H9 (cell line): ENCODE data around the gene WDR4. TPM values are rescaled to one million over a fixed set of nuclear protein-coding genes. Genes with fewer than 3 reads are reported as not detected.
"Not testable (repeated sequence)": the region's sequence is repeated elsewhere in the genome, so short reads cannot be mapped to it uniquely, and the experiment has no call there.

ENCODE experiments used
- DNase-seq: peaks from one replicate; pipeline ENCODE4 v3.0.0-alpha.2; 2017
- H2AFZ ChIP-seq: one replicate; pipeline ENCODE4 v1.6.1; 2013; ENCODE audit warnings: mild to moderate bottlenecking, low read length, control low read depth, moderate library complexity
- H2AK5ac ChIP-seq: 2 replicates; pipeline ENCODE4 v1.6.1; 2013; ENCODE audit warnings: low read length, control low read depth, mixed read lengths; ENCODE audit not compliant: insufficient read length
- H2BK120ac ChIP-seq: one replicate; pipeline ENCODE4 v1.6.1; 2013; ENCODE audit warnings: low read depth, mild to moderate bottlenecking, low read length, control low read depth, inconsistent platforms; ENCODE audit not compliant: poor library complexity, severe bottlenecking
- H2BK12ac ChIP-seq: 2 replicates; pipeline ENCODE4 v1.6.1; 2013; ENCODE audit warnings: low read length, control low read depth, mixed read lengths, low read depth; ENCODE audit not compliant: insufficient read length
- H2BK15ac ChIP-seq: 2 replicates; pipeline ENCODE4 v1.6.1; 2013; ENCODE audit warnings: low read depth, low read length, control low read depth
- H2BK20ac ChIP-seq: one replicate; pipeline ENCODE4 v1.6.1; 2013; ENCODE audit warnings: low read depth, mild to moderate bottlenecking, low read length, control low read depth, inconsistent platforms; ENCODE audit not compliant: poor library complexity, severe bottlenecking
- H2BK5ac ChIP-seq: 2 replicates; pipeline ENCODE4 v1.6.1; 2013; ENCODE audit warnings: low read length, control low read depth, mixed read lengths; ENCODE audit not compliant: insufficient read length
- H3K14ac ChIP-seq: 2 replicates; pipeline ENCODE4 v1.6.1; 2013; ENCODE audit warnings: low read length, control low read depth; ENCODE audit not compliant: insufficient read depth
- H3K18ac ChIP-seq: 2 replicates; pipeline ENCODE4 v1.6.1; 2013; ENCODE audit warnings: low read depth, mild to moderate bottlenecking, mixed read lengths, low read length, control low read depth; ENCODE audit not compliant: insufficient read length
- H3K23ac ChIP-seq: 2 replicates; pipeline ENCODE4 v1.6.1; 2013; ENCODE audit warnings: low read length, control low read depth, mixed read lengths, low read depth; ENCODE audit not compliant: insufficient read length
- H3K23me2 ChIP-seq: 2 replicates; pipeline ENCODE4 v1.6.1; 2013; ENCODE audit warnings: low read depth, mild to moderate bottlenecking, mixed read lengths, low read length, control low read depth; ENCODE audit not compliant: insufficient read length, poor library complexity, severe bottlenecking
- H3K27ac ChIP-seq: 2 replicates; pipeline ENCODE4 v1.5.1; 2013; ENCODE audit warnings: low read length, control low read depth, mixed read lengths, low read depth; ENCODE audit not compliant: insufficient read length
- H3K27me3 ChIP-seq: 2 replicates; pipeline ENCODE4 v1.6.1; 2013; ENCODE audit warnings: low read length, control low read depth, inconsistent platforms; ENCODE audit not compliant: insufficient read depth
- H3K4ac ChIP-seq: 2 replicates; pipeline ENCODE4 v1.6.1; 2013; ENCODE audit warnings: low read depth, mild to moderate bottlenecking, control low read depth, inconsistent platforms, low read length, moderate library complexity
- H3K4me1 ChIP-seq: 2 replicates; pipeline ENCODE4 v1.6.1; 2013; ENCODE audit warnings: low read length, control low read depth, inconsistent platforms; ENCODE audit not compliant: insufficient read depth
- H3K4me2 ChIP-seq: 2 replicates; pipeline ENCODE4 v1.6.1; 2013; ENCODE audit warnings: low read length, control low read depth, mixed read lengths; ENCODE audit not compliant: insufficient read length, insufficient read depth
- H3K56ac ChIP-seq: 2 replicates; pipeline ENCODE4 v1.6.1; 2013; ENCODE audit warnings: low read depth, mild to moderate bottlenecking, mixed read lengths, low read length, control low read depth; ENCODE audit not compliant: insufficient read length
- H3K79me1 ChIP-seq: 2 replicates; pipeline ENCODE4 v1.6.1; 2013; ENCODE audit warnings: low read depth, mild to moderate bottlenecking, moderate library complexity, low read length, control low read depth, inconsistent platforms; ENCODE audit not compliant: insufficient read depth, poor library complexity, severe bottlenecking
- H3K79me2 ChIP-seq: 2 replicates; pipeline ENCODE4 v1.6.1; 2013; ENCODE audit warnings: low read length, control low read depth, inconsistent platforms; ENCODE audit not compliant: insufficient read depth
- H3K9ac ChIP-seq: 2 replicates; pipeline ENCODE4 v1.6.1; 2013; ENCODE audit warnings: low read length, control low read depth, mixed read lengths; ENCODE audit not compliant: insufficient read length; ENCODE audit errors: extremely low read depth
- H3K9me3 ChIP-seq: one replicate; pipeline ENCODE4 v1.6.1; 2013; ENCODE audit warnings: low read depth, low read length, inconsistent platforms; ENCODE audit not compliant: control insufficient read depth
- H3T11ph ChIP-seq: one replicate; pipeline ENCODE4 v1.6.1; 2013; ENCODE audit warnings: mild to moderate bottlenecking, low read length, control low read depth, inconsistent platforms
- H4K20me1 ChIP-seq: one replicate; pipeline ENCODE4 v1.6.1; 2013; ENCODE audit not compliant: control insufficient read depth, insufficient read length, insufficient read depth
- H4K5ac ChIP-seq: 2 replicates; pipeline ENCODE4 v1.6.1; 2013; ENCODE audit warnings: low read depth, mild to moderate bottlenecking, mixed read lengths, low read length, control low read depth; ENCODE audit not compliant: insufficient read length
- H4K8ac ChIP-seq: replicated peaks from 2 replicates; pipeline ENCODE4 v1.6.1; 2013; ENCODE audit warnings: low read length, control low read depth, mixed read lengths, low read depth; ENCODE audit not compliant: insufficient read length
- H4K91ac ChIP-seq: 2 replicates; pipeline ENCODE4 v1.6.1; 2013; ENCODE audit warnings: low read depth, mild to moderate bottlenecking, moderate library complexity, mixed read lengths, low read length, control low read depth; ENCODE audit not compliant: insufficient read length
- H3K27ac Mint-ChIP-seq, 3 experiments: 2 replicates in 2 of 3; 3 replicates in 1 of 3; pipeline ENCODE4 v1.8.0; 2020 to 2021; ENCODE audit warnings: mixed read lengths in 3 of 3, mild to moderate bottlenecking in 1 of 3, moderate library complexity in 1 of 3
- H3K27me3 Mint-ChIP-seq: 2 replicates; pipeline ENCODE4 v1.8.0; 2021; ENCODE audit warnings: low read depth, mild to moderate bottlenecking, moderate library complexity, mixed read lengths
- H3K36me3 Mint-ChIP-seq, 3 experiments: 2 replicates in 2 of 3; 3 replicates in 1 of 3; pipeline ENCODE4 v1.8.0; 2020 to 2021; ENCODE audit warnings: low read depth in 3 of 3, mixed read lengths in 3 of 3; ENCODE audit not compliant: insufficient read depth in 1 of 3
- H3K4me1 Mint-ChIP-seq, 2 experiments: 2 replicates each; pipeline ENCODE4 v1.8.0; 2020; ENCODE audit warnings: mixed read lengths in 2 of 2
- H3K4me3 Mint-ChIP-seq, 2 experiments: 2 replicates in 1 of 2; 3 replicates in 1 of 2; pipeline ENCODE4 v1.8.0; 2020 to 2021; ENCODE audit warnings: mild to moderate bottlenecking in 2 of 2, mixed read lengths in 2 of 2, moderate library complexity in 1 of 2
- H3K9me3 Mint-ChIP-seq, 2 experiments: 2 replicates in 1 of 2; 3 replicates in 1 of 2; pipeline ENCODE4 v1.8.0; 2020; ENCODE audit warnings: mild to moderate bottlenecking in 2 of 2, mixed read lengths in 2 of 2, moderate library complexity in 1 of 2
- WGBS: extraction: QIAGEN DNeasy Blood & Tissue Kit; methylation state at CpG from one replicate; pipeline ENCODE4 v1.1.7; 2013; ENCODE audit warnings: missing lambda C conversion rate, low lambda C conversion rate, mixed read lengths; ENCODE audit not compliant: insufficient read length; ENCODE audit errors: extremely low coverage; 5-methylcytosine and 5-hydroxymethylcytosine counted together
- total RNA-seq: library from RNA; stranded (reverse); gene quantifications from 2 replicates; pipeline ENCODE4 v1.2.1, GENCODE V29; 2021
- TF ChIP-seq, protein P1 (sequence below): fragments of 200-600 bp; sonication (generic); conservative IDR thresholded peaks from 3 replicates; pipeline ENCODE4 v1.8.0; 2021; ENCODE audit warnings: antibody characterized with exemption, mild to moderate bottlenecking

WDR4 gene
- total RNA-seq, 1 experiment from 2014 or later, result 54.4 TPM

DNA sequence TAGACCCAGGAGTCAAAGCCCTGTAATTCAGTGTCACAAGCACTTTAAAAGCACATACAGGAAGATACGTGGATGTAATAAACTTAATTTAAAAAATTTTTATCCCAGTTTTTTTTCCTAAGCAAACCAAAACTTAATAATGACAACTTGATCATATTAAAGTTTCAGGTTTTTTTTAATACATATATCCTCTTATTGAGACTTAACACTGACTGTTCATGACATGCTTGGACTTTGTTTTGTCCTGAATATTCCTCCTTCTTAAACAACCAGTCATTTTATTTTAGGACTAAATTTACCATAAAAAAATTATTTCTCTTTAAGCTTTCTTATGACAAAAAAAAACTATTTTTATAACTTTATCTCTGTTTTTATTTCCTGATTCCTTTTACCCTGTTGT is 64.1 kb downstream of the WDR4 start:
- Histone ChIP-seq H2BK5ac (no peak overlapping the region), H2BK15ac (no peak overlapping the region), H3K23ac (no peak overlapping the region), H3K14ac (no peak overlapping the region), H3K9ac (no peak overlapping the region), H3K23me2 (no peaks in the 10 kb centered on the region), H4K5ac (no peak overlapping the region), H4K91ac (no peak overlapping the region), H3K79me2 (no peaks in the 10 kb centered on the region), H2BK12ac (no peak overlapping the region), H3K9me3 (peaks cover 22% of the 10 kb centered on the region), H4K20me1 (no peaks in the 10 kb centered on the region), H3K79me1 (no peaks in the 10 kb centered on the region), H2BK120ac (no peak overlapping the region), H3K56ac (no peak overlapping the region), H3K4me2 (no peak overlapping the region), H3K4ac (no peak overlapping the region), H3T11ph (no peak overlapping the region), H2BK20ac (no peak overlapping the region), H4K8ac (no peak overlapping the region), H3K4me1 (no peaks in the 10 kb centered on the region; the same call in 1 of the 2 replicates), H2AFZ (no peak overlapping the region), H3K18ac (no peak overlapping the region), H3K27ac (no peak overlapping the region), H3K27me3 (no peaks in the 10 kb centered on the region), H2AK5ac (no peak overlapping the region)
- no peak for DNase-seq
- H3K36me3 Mint-ChIP-seq, result peaks cover 13 to 25% (median 18%) of the 10 kb centered on the region in 3 experiments
- no CpG with 5 or more reads among the region's 1 CpG for WGBS
- peaks cover 42 to 44% of the 10 kb centered on the region in 2 experiments for H3K9me3 Mint-ChIP-seq
- no peak overlapping the region for H3K27ac Mint-ChIP-seq
- peaks cover 2 to 9% of the 10 kb centered on the region in 2 experiments; a peak in 3 of 4 replicates for H3K4me1 Mint-ChIP-seq
- peaks cover 4% of the 10 kb centered on the region for H3K27me3 Mint-ChIP-seq
- H3K4me3 Mint-ChIP-seq, result no peak overlapping the region
- TF ChIP-seq, protein P1, sequence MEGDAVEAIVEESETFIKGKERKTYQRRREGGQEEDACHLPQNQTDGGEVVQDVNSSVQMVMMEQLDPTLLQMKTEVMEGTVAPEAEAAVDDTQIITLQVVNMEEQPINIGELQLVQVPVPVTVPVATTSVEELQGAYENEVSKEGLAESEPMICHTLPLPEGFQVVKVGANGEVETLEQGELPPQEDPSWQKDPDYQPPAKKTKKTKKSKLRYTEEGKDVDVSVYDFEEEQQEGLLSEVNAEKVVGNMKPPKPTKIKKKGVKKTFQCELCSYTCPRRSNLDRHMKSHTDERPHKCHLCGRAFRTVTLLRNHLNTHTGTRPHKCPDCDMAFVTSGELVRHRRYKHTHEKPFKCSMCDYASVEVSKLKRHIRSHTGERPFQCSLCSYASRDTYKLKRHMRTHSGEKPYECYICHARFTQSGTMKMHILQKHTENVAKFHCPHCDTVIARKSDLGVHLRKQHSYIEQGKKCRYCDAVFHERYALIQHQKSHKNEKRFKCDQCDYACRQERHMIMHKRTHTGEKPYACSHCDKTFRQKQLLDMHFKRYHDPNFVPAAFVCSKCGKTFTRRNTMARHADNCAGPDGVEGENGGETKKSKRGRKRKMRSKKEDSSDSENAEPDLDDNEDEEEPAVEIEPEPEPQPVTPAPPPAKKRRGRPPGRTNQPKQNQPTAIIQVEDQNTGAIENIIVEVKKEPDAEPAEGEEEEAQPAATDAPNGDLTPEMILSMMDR, result no peak

DNA sequence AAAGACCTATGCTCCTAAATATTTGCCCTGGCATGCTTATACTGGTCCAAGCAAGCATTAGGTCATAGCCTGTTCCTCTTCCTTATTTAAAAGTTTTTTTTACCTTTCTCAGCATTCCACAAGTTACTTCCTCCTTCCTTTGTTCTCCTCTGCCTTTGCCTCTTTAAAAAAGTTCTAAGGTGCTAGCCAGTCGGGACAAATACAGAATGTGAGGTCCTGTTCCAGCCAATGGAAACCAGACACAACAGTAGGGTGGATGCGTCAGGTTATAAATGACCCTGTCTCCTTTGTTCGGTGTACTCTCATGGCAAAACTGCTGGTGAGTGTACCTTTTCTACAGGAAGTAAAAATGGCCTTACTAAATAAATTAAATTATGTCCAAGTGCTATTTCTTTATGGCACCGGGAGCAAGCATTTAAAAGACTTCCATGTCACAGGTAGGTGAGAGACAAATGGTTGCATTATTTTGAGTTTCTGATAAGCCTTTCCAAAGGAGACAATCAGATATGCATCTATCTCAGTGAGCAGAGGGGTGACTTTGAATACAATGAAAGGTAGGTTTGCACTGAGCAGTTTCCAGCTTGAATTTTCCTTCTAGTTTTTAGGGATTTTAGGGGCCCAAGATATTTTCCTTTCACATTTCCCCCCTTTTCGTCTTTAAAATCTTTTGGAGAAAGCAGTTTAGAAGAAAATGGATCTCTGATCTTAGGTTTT is 66.7 kb downstream of the WDR4 start:
- not testable (repeated sequence) for H2BK20ac ChIP-seq, H3K27me3 Mint-ChIP-seq, H3K18ac ChIP-seq, H2AFZ ChIP-seq, DNase-seq, H3K4me2 ChIP-seq, H4K91ac ChIP-seq, H2BK15ac ChIP-seq, H3K4ac ChIP-seq, H3K56ac ChIP-seq, H4K8ac ChIP-seq, H3K79me1 ChIP-seq, H4K20me1 ChIP-seq, H3K14ac ChIP-seq, H3K27me3 ChIP-seq, H3K27ac Mint-ChIP-seq, H4K5ac ChIP-seq, H2AK5ac ChIP-seq, H2BK12ac ChIP-seq, H2BK5ac ChIP-seq, H3T11ph ChIP-seq, H3K23me2 ChIP-seq, H3K23ac ChIP-seq, H3K27ac ChIP-seq, H3K4me3 Mint-ChIP-seq, H2BK120ac ChIP-seq, H3K4me1 ChIP-seq, H3K79me2 ChIP-seq, H3K9ac ChIP-seq
- H3K9me3 Mint-ChIP-seq, result peaks cover 35 to 41% of the 10 kb centered on the region in 2 experiments
- H3K36me3 Mint-ChIP-seq, result peaks cover 13 to 24% (median 20%) of the 10 kb centered on the region in 3 experiments
- H3K9me3 ChIP-seq, result peaks cover 22% of the 10 kb centered on the region
- H3K4me1 Mint-ChIP-seq, result peaks cover 6 to 35% of the 10 kb centered on the region in 2 experiments
- no CpG with 5 or more reads among the region's 5 CpGs for WGBS
